Suppressor macrophage treated with lipopolysaccharide for 1 hour (primary cell): ENCODE results near the gene TSPAN10.

Experiments used
- DNase-seq, 3 donors: peaks; one replicate each; pipeline ENCODE4 v3.0.0-alpha.2; 2020 to 2022

TSPAN10 gene

GRCh38 chr17:81690549-81690948 lies 53.6 kb downstream of the TSPAN10 start:
- no peak for DNase-seq

DNA sequence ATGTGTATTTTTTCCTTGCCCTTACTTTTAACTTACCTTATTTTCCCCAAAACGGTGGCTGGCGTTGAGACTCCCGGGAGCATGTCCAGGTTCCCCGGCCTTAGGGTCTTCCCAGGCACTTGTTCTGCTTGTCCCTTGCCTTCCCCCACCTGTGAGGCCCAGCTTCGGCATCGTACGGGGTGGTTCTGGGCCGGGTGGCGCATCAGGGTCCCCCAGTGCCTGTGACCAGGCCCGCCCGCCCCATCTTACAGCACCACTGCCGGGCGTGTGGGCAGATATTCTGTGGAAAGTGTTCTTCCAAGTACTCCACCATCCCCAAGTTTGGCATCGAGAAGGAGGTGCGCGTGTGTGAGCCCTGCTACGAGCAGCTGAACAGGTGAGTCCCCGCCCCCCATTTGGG lies 54.2 kb downstream of the TSPAN10 start:
- no peak for DNase-seq

DNA sequence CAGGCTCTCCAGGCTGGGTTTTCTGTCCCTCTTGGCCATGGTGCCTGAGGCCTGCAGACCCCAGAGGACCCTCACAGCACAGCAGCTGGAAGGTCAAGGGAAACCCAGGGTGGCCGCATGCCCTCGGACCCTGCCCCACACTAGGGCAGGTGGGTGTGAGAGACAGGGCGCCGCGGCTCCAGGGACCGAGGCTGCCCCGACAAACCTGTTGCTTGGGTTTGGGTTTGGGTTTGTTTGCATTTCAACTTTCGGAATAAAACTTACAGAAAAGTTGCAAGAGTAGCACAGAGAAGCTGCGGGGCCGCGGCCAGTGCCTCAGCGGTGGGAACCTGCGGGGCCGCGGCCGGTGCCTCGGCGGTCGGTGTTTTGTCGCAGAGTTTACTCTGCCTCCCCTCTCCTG lies 54.6 kb downstream of the TSPAN10 start:
- DNase-seq, result no peak

GRCh38 chr17:81693509-81694210 lies 56.7 kb downstream of the TSPAN10 start:
- no peak for DNase-seq

- DNase-seq, result no peak
These were observed 57.8 kb downstream of the TSPAN10 start for GRCh38 chr17:81694810-81695209.

DNA sequence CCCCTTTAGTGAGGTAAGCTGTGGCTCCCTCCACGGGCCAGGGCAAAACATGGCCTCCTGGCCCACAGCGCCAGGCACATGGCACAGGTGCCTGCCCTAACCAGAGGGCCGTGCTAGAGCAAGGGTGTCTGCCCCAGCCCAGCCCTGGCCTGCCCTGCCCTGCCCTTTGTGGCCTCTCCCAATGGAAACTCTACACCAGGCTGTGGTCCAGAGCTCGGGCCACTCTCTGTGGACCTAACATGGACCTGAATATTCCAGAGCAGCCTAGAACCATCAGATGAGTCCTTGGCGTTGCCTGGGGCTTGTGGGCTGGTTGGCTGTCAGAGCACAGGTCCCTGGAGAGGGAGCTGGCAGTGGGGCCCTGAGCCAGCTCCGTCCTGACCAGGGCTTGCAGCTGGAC lies 58.2 kb downstream of the TSPAN10 start:
- DNase-seq, result no peak

GRCh38 chr17:81695801-81696200 lies 58.8 kb downstream of the TSPAN10 start:
- DNase-seq, result no peak

DNA sequence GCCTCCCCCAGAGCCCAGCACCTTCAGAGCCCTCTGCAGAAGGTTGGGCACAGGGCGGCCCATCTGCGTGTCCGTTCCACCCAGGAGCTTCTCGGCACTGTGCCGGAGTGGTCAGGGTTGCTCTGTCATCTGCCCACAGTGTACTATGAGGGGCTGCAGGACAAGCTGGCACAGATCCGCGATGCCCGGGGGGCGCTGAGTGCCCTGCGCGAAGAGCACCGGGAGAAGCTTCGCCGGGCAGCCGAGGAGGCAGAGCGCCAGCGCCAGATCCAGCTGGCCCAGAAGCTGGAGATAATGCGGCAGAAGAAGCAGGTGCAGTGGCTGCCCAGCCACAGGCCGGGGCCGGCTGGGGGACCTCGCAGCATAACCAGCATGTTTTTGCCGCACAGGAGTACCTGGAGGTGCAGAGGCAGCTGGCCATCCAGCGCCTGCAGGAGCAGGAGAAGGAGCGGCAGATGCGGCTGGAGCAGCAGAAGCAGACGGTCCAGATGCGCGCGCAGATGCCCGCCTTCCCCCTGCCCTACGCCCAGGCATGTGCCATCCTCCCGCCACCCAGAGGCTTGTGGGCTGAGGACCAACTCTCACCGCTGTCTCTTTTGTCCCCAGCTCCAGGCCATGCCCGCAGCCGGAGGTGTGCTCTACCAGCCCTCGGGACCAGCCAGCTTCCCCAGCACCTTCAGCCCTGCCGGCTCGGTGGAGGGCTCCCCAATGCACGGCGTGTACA lies 59.4 kb downstream of the TSPAN10 start:
- no peak for DNase-seq

GRCh38 chr17:81697261-81698044 lies 60.5 kb downstream of the TSPAN10 start:
- no peak for DNase-seq
